ENCODE data around the gene APOA4.

APOA4 gene

DNA sequence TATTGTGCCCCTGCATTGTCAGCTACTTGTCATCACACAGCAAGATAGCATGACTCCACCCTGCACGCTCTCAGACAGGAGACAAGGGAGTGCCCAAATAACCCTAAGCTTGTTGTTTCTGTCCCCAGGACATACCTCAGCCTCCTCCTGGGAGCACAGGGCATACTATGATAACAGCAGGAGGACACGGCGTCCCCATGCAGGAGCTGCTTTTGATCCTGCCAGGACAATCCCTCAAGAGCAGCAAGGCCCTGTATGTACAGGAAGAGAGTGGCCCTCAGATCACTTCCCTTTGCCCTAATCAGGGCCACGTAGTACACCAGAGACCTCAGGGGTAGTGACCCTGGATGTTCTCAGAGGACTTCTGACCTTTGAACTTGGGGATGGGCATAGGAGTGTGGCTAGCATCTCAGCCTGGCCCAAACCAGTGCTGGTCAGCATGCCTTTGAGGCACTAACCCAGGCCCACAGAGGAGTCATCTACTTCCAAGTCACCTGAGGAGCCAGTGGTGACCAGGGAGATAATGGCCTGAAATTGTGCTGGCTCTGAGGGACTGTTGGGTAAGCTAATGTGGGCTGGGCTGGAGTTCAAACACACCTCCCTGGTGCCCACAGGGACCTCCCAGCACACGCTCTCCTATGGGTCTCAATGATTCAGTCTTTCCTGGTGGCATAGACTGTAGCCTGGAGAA lies 9.2 kb downstream of the APOA4 start:
- no peak overlapping the region for H3K4me3 ChIP-seq (ENCODE audit: low read depth, low read length)
- DNase-seq (ENCODE audit: low read depth) = no peak
- TF ChIP-seq, protein P1, sequence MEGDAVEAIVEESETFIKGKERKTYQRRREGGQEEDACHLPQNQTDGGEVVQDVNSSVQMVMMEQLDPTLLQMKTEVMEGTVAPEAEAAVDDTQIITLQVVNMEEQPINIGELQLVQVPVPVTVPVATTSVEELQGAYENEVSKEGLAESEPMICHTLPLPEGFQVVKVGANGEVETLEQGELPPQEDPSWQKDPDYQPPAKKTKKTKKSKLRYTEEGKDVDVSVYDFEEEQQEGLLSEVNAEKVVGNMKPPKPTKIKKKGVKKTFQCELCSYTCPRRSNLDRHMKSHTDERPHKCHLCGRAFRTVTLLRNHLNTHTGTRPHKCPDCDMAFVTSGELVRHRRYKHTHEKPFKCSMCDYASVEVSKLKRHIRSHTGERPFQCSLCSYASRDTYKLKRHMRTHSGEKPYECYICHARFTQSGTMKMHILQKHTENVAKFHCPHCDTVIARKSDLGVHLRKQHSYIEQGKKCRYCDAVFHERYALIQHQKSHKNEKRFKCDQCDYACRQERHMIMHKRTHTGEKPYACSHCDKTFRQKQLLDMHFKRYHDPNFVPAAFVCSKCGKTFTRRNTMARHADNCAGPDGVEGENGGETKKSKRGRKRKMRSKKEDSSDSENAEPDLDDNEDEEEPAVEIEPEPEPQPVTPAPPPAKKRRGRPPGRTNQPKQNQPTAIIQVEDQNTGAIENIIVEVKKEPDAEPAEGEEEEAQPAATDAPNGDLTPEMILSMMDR (conservative IDR thresholded peaks at IDR 0.05; ENCODE audit: low read depth, low read length) = no peak

- TF ChIP-seq, protein P1 (conservative IDR thresholded peaks at IDR 0.05; ENCODE audit: low read depth, low read length) = no peak
- DNase-seq (ENCODE audit: low read depth) = no peak
- no peak overlapping the region for H3K4me3 ChIP-seq (ENCODE audit: low read depth, low read length)
Observed at GRCh38 chr11:116813170-116813569, 9.9 kb downstream of the APOA4 start.

GRCh38 chr11:116812109-116812508 lies 11.0 kb downstream of the APOA4 start:
- H3K4me3 ChIP-seq (ENCODE audit: low read depth, low read length) = no peak overlapping the region
- TF ChIP-seq, protein P1 (conservative IDR thresholded peaks at IDR 0.05; ENCODE audit: low read depth, low read length) = no peak
- DNase-seq (ENCODE audit: low read depth) = no peak

DNA sequence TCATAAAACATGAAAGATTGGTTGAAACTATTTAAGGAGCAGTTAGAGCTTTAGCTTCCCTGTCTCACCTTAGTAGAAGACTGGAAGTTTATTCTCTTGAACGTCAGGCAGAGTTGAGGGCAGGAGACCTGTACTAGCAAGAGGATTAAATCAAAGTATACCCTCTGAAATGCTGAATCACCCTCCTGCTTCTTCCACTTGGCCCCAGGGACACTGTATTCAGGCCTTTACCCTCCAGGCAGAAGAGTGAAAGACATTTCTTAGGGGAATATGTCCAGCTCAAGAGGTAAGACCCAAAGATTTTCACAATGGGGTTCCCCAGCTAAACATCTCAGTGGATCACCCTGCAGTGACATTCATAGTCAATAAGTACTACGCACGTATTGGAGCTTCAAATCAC lies 11.9 kb downstream of the APOA4 start:
- TF ChIP-seq, protein P1 (conservative IDR thresholded peaks at IDR 0.05; ENCODE audit: low read depth, low read length) = no peak
- no peak overlapping the region for H3K4me3 ChIP-seq (ENCODE audit: low read depth, low read length)
- DNase-seq (ENCODE audit: low read depth) = no peak

DNA sequence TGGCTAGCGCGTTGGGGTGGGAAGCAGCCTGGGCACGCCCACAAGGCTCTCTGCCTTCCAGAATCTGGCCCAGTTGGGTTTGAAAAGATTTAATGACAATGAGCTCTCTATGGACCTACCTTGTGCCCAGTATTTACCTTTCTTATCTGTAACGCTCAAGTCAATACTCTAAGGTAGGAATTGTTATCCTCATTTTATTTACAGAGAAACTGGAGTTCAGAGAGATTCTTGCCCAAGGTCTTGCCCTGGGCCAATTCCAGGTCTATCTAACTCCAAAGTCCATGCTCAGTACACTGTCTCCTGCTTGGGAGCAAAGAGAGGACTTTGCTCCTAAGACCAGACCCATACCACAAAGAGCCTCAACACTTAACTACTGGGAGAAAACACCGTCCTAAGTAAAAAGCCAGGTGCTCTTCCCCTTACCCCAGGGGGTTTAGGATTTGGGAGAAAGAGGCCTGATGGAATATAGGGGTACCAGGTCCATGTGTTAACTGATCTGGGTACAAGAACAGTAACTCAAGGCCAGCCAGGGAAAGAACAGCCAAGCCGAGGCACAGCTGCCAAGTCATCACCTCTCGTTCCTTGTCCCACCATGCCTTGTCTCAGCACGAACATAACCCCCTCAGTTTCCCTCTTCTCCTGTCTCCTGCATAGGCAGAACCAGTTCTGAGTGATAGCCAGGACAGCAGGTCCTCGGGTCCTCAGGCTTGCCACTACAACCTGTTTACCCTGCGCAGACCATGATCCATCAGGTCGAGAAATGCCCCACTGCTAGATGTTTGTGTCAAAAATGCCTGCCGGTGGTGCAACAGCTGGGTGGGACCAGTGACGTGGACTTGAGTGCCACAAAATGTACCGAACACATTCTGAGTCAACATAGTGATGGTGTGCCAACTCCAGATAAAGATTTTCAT lies 14.6 kb downstream of the APOA4 start:
- H3K4me3 ChIP-seq (ENCODE audit: low read depth, low read length) = no peak overlapping the region
- peak; percentile 62 for DNase-seq (ENCODE audit: low read depth)
- TF ChIP-seq, protein P1 (conservative IDR thresholded peaks at IDR 0.05; ENCODE audit: low read depth, low read length) = no peak

- DNase-seq (ENCODE audit: low read depth) = no peak
- TF ChIP-seq, protein P1 (conservative IDR thresholded peaks at IDR 0.05; ENCODE audit: low read depth, low read length) = no peak
- no peak overlapping the region for H3K4me3 ChIP-seq (ENCODE audit: low read depth, low read length)
Observed at GRCh38 chr11:116807601-116808261, 15.4 kb downstream of the APOA4 start.
